Measurements from ENCODE around the gene FITM2.

GRCh38 chr20:44336725-44337380 lies 25.9 kb upstream of the FITM2 start, which contains the start of gene R3HDML:
- TF ChIP-seq CREB5 (CRISPR knock-in tag; IDR thresholded peaks at IDR 0.05; ENCODE audit: low read depth) (no peak), POU6F1 (CRISPR knock-in tag; IDR thresholded peaks at IDR 0.05; ENCODE audit: borderline replicate concordance, low read depth) (no peak), OSR1 (CRISPR knock-in tag; IDR thresholded peaks at IDR 0.05) (no peak), ZFP30 (CRISPR knock-in tag; IDR thresholded peaks at IDR 0.05) (no peak), RARB (CRISPR knock-in tag; IDR thresholded peaks at IDR 0.05) (no peak), ESRRG (CRISPR knock-in tag; IDR thresholded peaks at IDR 0.05) (no peak), CSDC2 (CRISPR knock-in tag; IDR thresholded peaks at IDR 0.05) (no peak), PPARA (CRISPR knock-in tag; IDR thresholded peaks at IDR 0.05; ENCODE audit: borderline replicate concordance) (no peak), ZFP3 (CRISPR knock-in tag; IDR thresholded peaks at IDR 0.05) (no peak), PATZ1 (CRISPR knock-in tag; IDR thresholded peaks at IDR 0.05; ENCODE audit: borderline replicate concordance) (no peak), GLIS3 (CRISPR knock-in tag; IDR thresholded peaks at IDR 0.05) (no peak), CSRNP3 (CRISPR knock-in tag; IDR thresholded peaks at IDR 0.05) (no peak)

All from SK-N-SH treated with all-trans-retinoic acid at 6 μM for 48 hours (cell line).